ENCODE results near the gene PFKM. TPM values are rescaled to one million over a fixed set of nuclear protein-coding genes. Genes with fewer than 3 reads are reported as not detected.

PFKM gene
- total RNA-seq = 304 TPM

DNA sequence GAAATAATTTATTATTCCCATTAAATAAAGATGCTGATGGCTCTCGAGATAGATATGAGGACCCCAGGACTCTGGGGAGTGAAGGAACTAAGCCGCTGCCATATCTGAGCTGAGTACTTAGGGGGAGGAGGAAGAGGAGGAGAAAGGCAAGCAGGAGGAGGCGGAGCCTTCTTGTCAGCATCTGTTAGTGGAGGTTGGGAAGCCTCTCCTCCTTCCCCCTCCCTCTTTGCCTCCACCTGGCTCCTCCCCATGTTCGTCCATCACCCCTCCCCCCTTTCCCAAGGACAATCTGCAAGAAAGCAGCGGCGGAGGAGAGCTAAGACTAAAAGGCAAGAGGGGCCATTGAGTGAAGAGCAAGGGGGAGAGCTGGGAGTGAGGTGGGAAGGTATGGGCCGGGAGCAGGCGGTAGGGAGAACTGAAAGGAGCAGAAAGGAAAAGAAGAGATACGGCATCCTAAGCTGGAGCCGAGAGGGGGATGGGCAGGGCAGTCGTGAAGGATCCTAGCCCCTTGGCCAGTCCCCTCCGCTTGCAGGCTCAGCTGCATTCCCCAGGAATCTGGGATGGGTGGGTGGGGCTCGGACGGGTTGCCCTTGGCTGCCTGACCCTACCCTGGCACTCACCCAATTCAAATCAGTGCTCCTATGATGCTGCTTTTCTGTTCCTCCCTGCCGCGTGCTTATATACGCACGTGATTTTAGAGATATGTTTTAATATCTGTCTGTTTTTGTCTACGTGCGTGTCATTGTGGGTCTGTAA, at the start of gene PFKM:
TSS of gene PFKM (plus strand) at position 287 of the 756 bp plus-strand sequence. CDS start 3,411 bp downstream, outside the sequence.
- Histone ChIP-seq H3K4me3 (ENCODE audit: low read length in 3 of 3) (peak within 1 kb of the TSS; percentile 91 to 98 (median 96)), H3K27me3 (ENCODE audit: control insufficient read depth in 3 of 3, insufficient read depth in 3 of 3, low read length in 3 of 3) (no peaks in the 10 kb centered on the region), H3K4me1 (ENCODE audit: control insufficient read depth in 3 of 3, insufficient read depth in 3 of 3, low read length in 3 of 3) (peaks cover 9 to 24% (median 22%) of the 10 kb centered on the region in 3 donors), H3K36me3 (ENCODE audit: control insufficient read depth in 3 of 3, insufficient read depth in 3 of 3, low read length in 3 of 3) (peaks cover 4 to 17% (median 7%) of the 10 kb centered on the region in 3 donors), H3K27ac (ENCODE audit: low read depth, low read length) (peak within 1 kb of the TSS; percentile 94), H3K9ac (ENCODE audit: low read depth in 1 of 3, low read length in 3 of 3) (peak within 1 kb of the TSS; percentile 83 to 87 (median 85)), H3K9me3 (ENCODE audit: control insufficient read depth in 3 of 3, low read length in 3 of 3) (no peaks in the 10 kb centered on the region)

DNA sequence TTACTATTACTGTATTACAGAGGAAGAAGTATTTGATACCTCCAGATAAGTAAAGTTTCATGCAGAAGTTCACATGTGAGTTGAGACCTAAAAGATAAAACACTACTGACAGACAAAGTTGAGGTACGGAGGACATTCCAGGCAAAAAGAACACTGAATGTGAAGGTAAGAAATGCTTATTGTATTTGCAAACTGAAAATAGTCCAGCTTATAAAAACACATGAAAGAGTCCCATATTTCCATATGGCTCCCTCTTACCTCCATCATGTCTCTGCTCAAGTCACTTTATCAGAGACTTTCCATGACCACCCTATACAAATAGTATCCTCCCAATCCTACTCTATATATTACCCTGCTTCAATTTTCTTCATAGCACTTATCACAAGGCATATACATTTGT, 49.1 kb upstream of the PFKM start:
- Histone ChIP-seq H3K36me3 (ENCODE audit: control insufficient read depth in 3 of 3, insufficient read depth in 3 of 3, low read length in 3 of 3) (peaks cover 21 to 55% (median 43%) of the 10 kb centered on the region in 3 donors), H3K9me3 (ENCODE audit: control insufficient read depth in 3 of 3, low read length in 3 of 3) (no peaks in the 10 kb centered on the region), H3K4me1 (ENCODE audit: control insufficient read depth in 3 of 3, insufficient read depth in 3 of 3, low read length in 3 of 3) (no peaks in the 10 kb centered on the region), H3K27ac (ENCODE audit: low read depth, low read length) (no peak overlapping the region), H3K4me3 (ENCODE audit: low read length in 3 of 3) (no peak overlapping the region), H3K27me3 (ENCODE audit: control insufficient read depth in 3 of 3, insufficient read depth in 3 of 3, low read length in 3 of 3) (no peaks in the 10 kb centered on the region), H3K9ac (ENCODE audit: low read depth in 1 of 3, low read length in 3 of 3) (no peak overlapping the region)

DNA sequence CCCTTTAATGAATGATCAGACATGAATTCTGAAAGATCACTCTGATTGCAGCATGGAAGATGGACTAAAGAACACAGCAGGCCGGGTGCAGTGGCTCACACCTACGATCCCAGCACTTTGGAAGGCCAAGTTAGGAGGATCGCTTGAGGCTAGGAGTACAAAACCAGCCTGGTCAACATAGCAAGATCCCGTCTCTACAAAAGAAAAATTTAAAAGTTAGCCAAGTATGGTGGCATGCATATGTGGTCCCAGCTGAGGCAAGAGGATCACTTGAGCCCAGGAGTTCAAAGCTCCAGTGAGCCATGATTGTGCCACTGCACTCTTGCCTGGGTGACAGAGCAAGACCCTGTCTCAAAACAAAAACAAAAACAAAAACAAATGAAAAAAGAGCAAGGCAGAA, 48.4 kb upstream of the PFKM start:
- H3K27me3 ChIP-seq (ENCODE audit: control insufficient read depth in 3 of 3, insufficient read depth in 3 of 3, low read length in 3 of 3) = no peaks in the 10 kb centered on the region
- no peaks in the 10 kb centered on the region for H3K9me3 ChIP-seq (ENCODE audit: control insufficient read depth in 3 of 3, low read length in 3 of 3)
- H3K4me1 ChIP-seq (ENCODE audit: control insufficient read depth in 3 of 3, insufficient read depth in 3 of 3, low read length in 3 of 3) = no peaks in the 10 kb centered on the region
- peaks cover 17 to 50% (median 39%) of the 10 kb centered on the region in 3 donors for H3K36me3 ChIP-seq (ENCODE audit: control insufficient read depth in 3 of 3, insufficient read depth in 3 of 3, low read length in 3 of 3)
- H3K9ac ChIP-seq (ENCODE audit: low read depth in 1 of 3, low read length in 3 of 3) = no peak overlapping the region
- H3K27ac ChIP-seq (ENCODE audit: low read depth, low read length) = no peak overlapping the region
- no peak overlapping the region for H3K4me3 ChIP-seq (ENCODE audit: low read length in 3 of 3)

DNA sequence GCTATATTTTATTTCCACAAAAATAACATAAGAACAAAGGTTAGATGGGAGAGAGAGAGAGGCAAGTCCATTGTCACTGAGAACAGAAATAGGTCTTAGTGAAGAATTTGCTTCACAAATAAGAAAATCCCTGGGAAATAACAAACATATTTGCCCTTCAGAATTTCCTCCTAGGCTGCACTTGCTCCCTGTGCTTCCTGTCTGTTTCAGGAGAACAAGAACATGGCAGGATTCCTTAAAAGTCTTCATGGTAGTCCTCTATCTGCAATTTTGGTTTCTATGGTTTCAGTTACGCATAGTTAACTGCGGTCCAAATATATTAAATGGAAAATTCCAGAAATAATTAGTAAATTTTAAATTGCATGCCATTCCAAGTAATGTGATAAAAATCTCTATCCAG, 47.4 kb upstream of the PFKM start:
- no peaks in the 10 kb centered on the region for H3K9me3 ChIP-seq (ENCODE audit: control insufficient read depth in 3 of 3, low read length in 3 of 3)
- H3K27me3 ChIP-seq (ENCODE audit: control insufficient read depth in 3 of 3, insufficient read depth in 3 of 3, low read length in 3 of 3) = no peaks in the 10 kb centered on the region
- no peak overlapping the region for H3K9ac ChIP-seq (ENCODE audit: low read depth in 1 of 3, low read length in 3 of 3)
- no peaks in the 10 kb centered on the region for H3K4me1 ChIP-seq (ENCODE audit: control insufficient read depth in 3 of 3, insufficient read depth in 3 of 3, low read length in 3 of 3)
- peaks cover 17 to 46% (median 39%) of the 10 kb centered on the region in 3 donors for H3K36me3 ChIP-seq (ENCODE audit: control insufficient read depth in 3 of 3, insufficient read depth in 3 of 3, low read length in 3 of 3)
- no peak overlapping the region for H3K27ac ChIP-seq (ENCODE audit: low read depth, low read length)
- no peak overlapping the region for H3K4me3 ChIP-seq (ENCODE audit: low read length in 3 of 3)

DNA sequence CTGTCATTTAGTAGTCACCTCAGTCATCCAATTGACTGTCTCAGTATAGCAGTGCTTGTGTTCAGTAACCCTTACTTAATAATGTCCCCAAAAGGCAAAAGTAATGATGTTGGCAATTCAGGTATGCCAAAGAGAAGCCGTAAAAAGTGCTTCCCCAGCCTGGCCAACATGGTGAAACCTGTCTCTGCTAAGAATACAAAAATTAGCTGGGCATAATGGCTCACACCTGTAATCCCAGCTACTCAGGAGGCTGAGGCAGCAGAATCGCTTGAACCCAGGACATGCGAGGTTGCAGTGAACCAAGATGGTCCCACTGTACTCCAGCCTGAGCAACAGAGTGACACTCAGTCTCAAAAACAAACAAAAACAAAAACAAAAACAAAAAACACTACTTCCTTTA, 46.9 kb upstream of the PFKM start:
- no peak overlapping the region for H3K4me3 ChIP-seq (ENCODE audit: low read length in 3 of 3)
- H3K27me3 ChIP-seq (ENCODE audit: control insufficient read depth in 3 of 3, insufficient read depth in 3 of 3, low read length in 3 of 3) = no peaks in the 10 kb centered on the region
- no peak overlapping the region for H3K9ac ChIP-seq (ENCODE audit: low read depth in 1 of 3, low read length in 3 of 3)
- H3K36me3 ChIP-seq (ENCODE audit: control insufficient read depth in 3 of 3, insufficient read depth in 3 of 3, low read length in 3 of 3) = peaks cover 16 to 46% (median 36%) of the 10 kb centered on the region in 3 donors
- H3K9me3 ChIP-seq (ENCODE audit: control insufficient read depth in 3 of 3, low read length in 3 of 3) = no peaks in the 10 kb centered on the region
- H3K27ac ChIP-seq (ENCODE audit: low read depth, low read length) = no peak overlapping the region
- H3K4me1 ChIP-seq (ENCODE audit: control insufficient read depth in 3 of 3, insufficient read depth in 3 of 3, low read length in 3 of 3) = no peaks in the 10 kb centered on the region

DNA sequence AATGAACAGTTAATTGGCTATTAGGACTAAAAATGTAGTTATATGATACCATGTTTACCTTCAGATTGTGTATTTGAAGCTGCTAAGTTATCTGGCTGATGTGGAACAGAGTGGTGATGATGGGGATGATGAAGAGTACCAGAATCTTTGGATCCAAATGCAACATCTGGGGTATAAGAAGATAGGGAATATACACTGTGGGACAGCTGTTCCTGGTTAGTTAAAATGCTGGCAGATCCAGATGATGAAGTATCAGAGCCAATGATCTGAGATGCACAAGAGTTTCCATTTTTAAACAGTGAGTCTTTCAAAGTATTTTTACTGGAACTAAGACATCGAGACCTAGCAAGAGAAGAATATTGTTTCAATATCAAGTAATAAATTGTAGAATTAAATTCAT, 44.9 kb upstream of the PFKM start:
- Histone ChIP-seq H3K9me3 (ENCODE audit: control insufficient read depth in 3 of 3, low read length in 3 of 3) (no peaks in the 10 kb centered on the region), H3K4me1 (ENCODE audit: control insufficient read depth in 3 of 3, insufficient read depth in 3 of 3, low read length in 3 of 3) (no peaks in the 10 kb centered on the region), H3K27me3 (ENCODE audit: control insufficient read depth in 3 of 3, insufficient read depth in 3 of 3, low read length in 3 of 3) (no peaks in the 10 kb centered on the region), H3K9ac (ENCODE audit: low read depth in 1 of 3, low read length in 3 of 3) (no peak overlapping the region), H3K4me3 (ENCODE audit: low read length in 3 of 3) (no peak overlapping the region), H3K36me3 (ENCODE audit: control insufficient read depth in 3 of 3, insufficient read depth in 3 of 3, low read length in 3 of 3) (peaks cover 15 to 39% (median 34%) of the 10 kb centered on the region in 3 donors), H3K27ac (ENCODE audit: low read depth, low read length) (no peak overlapping the region)

DNA sequence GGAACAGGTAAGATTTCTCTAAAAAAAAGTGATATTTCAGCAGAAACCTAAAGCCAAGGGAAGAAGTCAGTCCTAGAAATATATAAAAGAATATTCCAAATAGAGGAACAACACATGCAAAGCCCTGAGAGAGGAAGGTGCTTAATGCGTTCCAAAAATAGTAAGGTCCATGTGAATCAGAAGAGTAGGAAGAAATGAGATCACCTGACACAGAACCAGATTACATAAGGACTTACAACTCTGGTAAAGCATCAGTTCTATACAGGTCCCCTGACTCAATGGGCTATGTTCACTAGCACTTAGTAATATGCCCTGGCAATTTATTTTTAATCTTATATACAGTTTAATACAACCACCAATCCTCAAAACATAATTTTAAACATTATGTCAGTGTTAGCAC, 43.3 kb upstream of the PFKM start:
- no peak overlapping the region for H3K27ac ChIP-seq (ENCODE audit: low read depth, low read length)
- H3K9ac ChIP-seq (ENCODE audit: low read depth in 1 of 3, low read length in 3 of 3) = no peak overlapping the region
- H3K4me3 ChIP-seq (ENCODE audit: low read length in 3 of 3) = no peak overlapping the region
- no peaks in the 10 kb centered on the region for H3K4me1 ChIP-seq (ENCODE audit: control insufficient read depth in 3 of 3, insufficient read depth in 3 of 3, low read length in 3 of 3)
- no peaks in the 10 kb centered on the region for H3K9me3 ChIP-seq (ENCODE audit: control insufficient read depth in 3 of 3, low read length in 3 of 3)
- peaks cover 11 to 27% (median 25%) of the 10 kb centered on the region in 3 donors for H3K36me3 ChIP-seq (ENCODE audit: control insufficient read depth in 3 of 3, insufficient read depth in 3 of 3, low read length in 3 of 3)
- no peaks in the 10 kb centered on the region for H3K27me3 ChIP-seq (ENCODE audit: control insufficient read depth in 3 of 3, insufficient read depth in 3 of 3, low read length in 3 of 3)

DNA sequence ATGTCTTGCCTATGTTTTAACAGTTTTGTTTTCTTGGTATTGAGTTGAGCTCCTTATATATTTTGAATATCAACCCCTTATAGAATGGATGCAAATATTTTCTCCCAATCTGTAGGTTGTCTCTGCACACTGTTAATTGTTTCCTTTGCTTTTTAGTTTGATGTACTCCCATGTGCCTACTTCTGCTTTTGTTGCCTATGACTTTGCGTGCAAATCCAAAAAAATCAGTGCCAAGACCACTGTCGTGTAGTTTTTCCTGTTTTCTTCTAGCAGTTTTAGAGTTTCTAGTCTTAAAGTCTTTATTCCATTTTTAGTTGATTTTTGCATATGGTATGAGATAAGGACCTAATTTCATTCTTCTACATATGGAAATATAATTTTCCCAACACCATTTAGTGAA, 42.1 kb upstream of the PFKM start:
- no peak overlapping the region for H3K4me3 ChIP-seq (ENCODE audit: low read length in 3 of 3)
- H3K9ac ChIP-seq (ENCODE audit: low read depth in 1 of 3, low read length in 3 of 3) = no peak overlapping the region
- H3K9me3 ChIP-seq (ENCODE audit: control insufficient read depth in 3 of 3, low read length in 3 of 3) = no peaks in the 10 kb centered on the region
- H3K4me1 ChIP-seq (ENCODE audit: control insufficient read depth in 3 of 3, insufficient read depth in 3 of 3, low read length in 3 of 3) = no peaks in the 10 kb centered on the region
- no peaks in the 10 kb centered on the region for H3K27me3 ChIP-seq (ENCODE audit: control insufficient read depth in 3 of 3, insufficient read depth in 3 of 3, low read length in 3 of 3)
- H3K27ac ChIP-seq (ENCODE audit: low read depth, low read length) = no peak overlapping the region
- peaks cover 7 to 26% (median 22%) of the 10 kb centered on the region in 3 donors for H3K36me3 ChIP-seq (ENCODE audit: control insufficient read depth in 3 of 3, insufficient read depth in 3 of 3, low read length in 3 of 3)

DNA sequence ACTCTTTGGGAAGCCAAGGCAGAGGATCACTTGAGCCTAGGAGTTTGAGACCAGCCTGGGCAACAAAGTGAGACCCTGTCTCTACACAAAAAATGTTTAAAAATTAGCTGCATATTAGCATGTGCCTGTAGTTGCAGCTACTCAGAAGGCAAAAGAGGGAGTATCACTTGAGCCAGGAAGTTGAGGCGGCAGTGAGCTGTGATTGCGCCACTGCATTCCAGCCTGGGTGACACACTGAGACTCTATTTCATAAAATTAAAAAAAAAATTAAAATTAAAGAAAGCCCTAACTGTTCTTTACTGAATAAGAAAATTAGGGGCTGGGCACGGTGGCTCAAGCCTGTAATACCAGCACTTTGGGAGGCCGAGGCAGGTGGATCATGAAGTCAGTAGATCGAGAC, 40.3 kb upstream of the PFKM start:
- Histone ChIP-seq H3K4me3 (ENCODE audit: low read length in 3 of 3) (no peak overlapping the region), H3K27me3 (ENCODE audit: control insufficient read depth in 3 of 3, insufficient read depth in 3 of 3, low read length in 3 of 3) (no peaks in the 10 kb centered on the region), H3K36me3 (ENCODE audit: control insufficient read depth in 3 of 3, insufficient read depth in 3 of 3, low read length in 3 of 3) (peaks cover 3 to 27% (median 17%) of the 10 kb centered on the region in 3 donors), H3K27ac (ENCODE audit: low read depth, low read length) (no peak overlapping the region), H3K4me1 (ENCODE audit: control insufficient read depth in 3 of 3, insufficient read depth in 3 of 3, low read length in 3 of 3) (no peaks in the 10 kb centered on the region), H3K9ac (ENCODE audit: low read depth in 1 of 3, low read length in 3 of 3) (no peak overlapping the region), H3K9me3 (ENCODE audit: control insufficient read depth in 3 of 3, low read length in 3 of 3) (no peaks in the 10 kb centered on the region)

DNA sequence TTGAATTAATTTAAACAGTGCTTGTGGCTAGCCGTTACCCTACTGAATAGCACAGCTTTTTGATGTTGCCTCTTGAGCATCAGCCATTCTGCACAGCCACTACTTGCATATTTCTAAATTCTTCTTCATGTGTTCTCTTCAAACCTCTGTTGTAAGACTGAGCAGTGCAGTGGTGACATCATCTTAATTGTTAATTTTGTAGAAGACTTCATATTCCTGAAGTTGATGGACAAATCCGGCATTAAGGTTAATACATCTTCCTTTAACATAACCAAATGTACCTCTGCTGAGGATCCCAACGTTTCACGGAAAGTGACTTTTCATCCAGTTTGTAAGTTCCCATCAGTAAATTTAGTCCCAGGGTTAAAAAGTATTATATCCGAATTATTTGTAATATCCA, 38.9 kb upstream of the PFKM start:
- H3K4me3 ChIP-seq (ENCODE audit: low read length in 3 of 3) = no peak overlapping the region
- H3K9ac ChIP-seq (ENCODE audit: low read depth in 1 of 3, low read length in 3 of 3) = no peak overlapping the region
- H3K4me1 ChIP-seq (ENCODE audit: control insufficient read depth in 3 of 3, insufficient read depth in 3 of 3, low read length in 3 of 3) = no peaks in the 10 kb centered on the region
- H3K27ac ChIP-seq (ENCODE audit: low read depth, low read length) = no peak overlapping the region
- H3K36me3 ChIP-seq (ENCODE audit: control insufficient read depth in 3 of 3, insufficient read depth in 3 of 3, low read length in 3 of 3) = peaks cover 7 to 24% (median 15%) of the 10 kb centered on the region in 3 donors
- H3K27me3 ChIP-seq (ENCODE audit: control insufficient read depth in 3 of 3, insufficient read depth in 3 of 3, low read length in 3 of 3) = no peaks in the 10 kb centered on the region
- no peaks in the 10 kb centered on the region for H3K9me3 ChIP-seq (ENCODE audit: control insufficient read depth in 3 of 3, low read length in 3 of 3)
